ENCODE measurements around the gene PDZD2. TPM values are rescaled to one million over a fixed set of nuclear protein-coding genes. Genes with fewer than 3 reads are reported as not detected.
"Not testable (repeated sequence)": the region's sequence is repeated elsewhere in the genome, so short reads cannot be mapped to it uniquely, and the experiment has no call there.

The PDZD2 gene
- polyA plus RNA-seq, 5 donors = 13.6 to 22.4 (median 16.5) TPM

DNA sequence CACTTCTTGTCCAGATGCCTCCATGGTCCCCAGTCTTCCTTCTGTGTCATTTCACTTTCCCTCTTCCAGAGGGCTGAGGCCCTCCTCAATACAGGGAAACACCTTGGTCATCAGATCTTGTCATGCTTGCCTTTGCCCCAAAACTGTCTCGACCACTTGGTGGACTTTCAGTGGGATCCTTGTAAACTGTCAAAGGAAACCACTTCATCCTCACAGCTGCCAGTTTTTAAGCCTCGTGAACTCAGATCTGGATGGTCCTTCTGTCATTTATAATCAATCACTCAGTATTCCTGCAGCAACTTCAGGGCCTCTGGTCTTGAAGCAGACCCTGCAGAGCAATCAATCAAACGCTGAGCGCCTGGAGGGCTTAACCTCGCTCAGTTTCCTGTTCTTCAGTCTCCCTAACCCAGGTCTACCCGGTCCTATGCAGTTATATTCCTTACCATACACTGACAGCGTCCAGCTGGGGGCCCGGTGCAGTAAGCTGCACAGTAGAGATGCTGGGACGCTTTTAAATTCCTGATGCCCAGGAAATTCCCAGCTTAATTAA lies 460.6 kb downstream of the PDZD2 start:
- no peak for DNase-seq

DNA sequence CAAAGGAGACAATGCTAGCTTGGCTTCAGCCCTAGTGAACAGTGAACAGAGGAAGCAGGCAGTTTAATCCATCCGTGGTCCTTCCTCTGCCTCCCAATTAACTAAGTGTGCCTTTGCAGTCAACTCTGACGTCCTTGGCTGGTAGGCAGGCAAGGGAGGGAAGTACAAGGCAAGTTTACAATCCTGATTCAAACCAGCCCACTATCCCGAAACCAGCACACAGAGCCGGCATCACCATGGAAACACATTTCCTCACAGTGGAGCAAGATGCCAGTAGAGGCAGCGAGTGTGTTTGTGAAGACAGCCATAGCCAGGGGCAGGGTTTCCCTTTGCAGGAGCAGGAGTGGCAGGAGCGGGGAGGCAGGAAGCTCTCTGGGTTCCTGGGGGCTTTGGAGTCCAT lies 461.3 kb downstream of the PDZD2 start:
- DNase-seq = no peak

DNA sequence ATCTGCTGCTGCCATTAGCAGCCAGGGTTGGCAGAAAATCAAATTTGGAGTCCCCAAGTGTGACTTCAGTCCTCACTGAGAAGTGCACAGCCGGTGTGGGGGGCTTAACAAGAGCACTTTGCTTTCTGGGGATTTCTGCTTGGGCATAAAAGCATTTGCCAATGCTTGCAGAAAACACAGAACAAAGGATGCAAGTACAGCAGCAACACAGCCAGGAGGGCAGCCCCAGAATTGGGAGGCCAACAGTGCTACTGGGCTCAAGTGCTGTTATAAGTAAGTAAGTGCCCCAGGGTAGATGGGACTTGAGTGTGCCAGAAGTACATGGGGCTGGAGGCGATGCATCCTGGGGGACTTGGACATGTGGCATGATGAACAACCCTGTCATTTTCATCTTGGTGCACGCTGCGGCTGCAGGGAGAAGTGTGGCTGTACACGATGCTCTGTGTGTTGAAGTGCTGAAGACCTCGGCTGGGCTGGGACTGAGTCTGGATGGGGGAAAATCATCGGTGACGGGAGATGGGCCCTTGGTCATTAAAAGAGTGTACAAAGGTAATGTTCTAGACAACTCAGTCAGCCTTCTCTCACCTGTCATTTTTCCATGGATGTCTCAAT lies 461.9 kb downstream of the PDZD2 start:
- DNase-seq = no peak

DNA sequence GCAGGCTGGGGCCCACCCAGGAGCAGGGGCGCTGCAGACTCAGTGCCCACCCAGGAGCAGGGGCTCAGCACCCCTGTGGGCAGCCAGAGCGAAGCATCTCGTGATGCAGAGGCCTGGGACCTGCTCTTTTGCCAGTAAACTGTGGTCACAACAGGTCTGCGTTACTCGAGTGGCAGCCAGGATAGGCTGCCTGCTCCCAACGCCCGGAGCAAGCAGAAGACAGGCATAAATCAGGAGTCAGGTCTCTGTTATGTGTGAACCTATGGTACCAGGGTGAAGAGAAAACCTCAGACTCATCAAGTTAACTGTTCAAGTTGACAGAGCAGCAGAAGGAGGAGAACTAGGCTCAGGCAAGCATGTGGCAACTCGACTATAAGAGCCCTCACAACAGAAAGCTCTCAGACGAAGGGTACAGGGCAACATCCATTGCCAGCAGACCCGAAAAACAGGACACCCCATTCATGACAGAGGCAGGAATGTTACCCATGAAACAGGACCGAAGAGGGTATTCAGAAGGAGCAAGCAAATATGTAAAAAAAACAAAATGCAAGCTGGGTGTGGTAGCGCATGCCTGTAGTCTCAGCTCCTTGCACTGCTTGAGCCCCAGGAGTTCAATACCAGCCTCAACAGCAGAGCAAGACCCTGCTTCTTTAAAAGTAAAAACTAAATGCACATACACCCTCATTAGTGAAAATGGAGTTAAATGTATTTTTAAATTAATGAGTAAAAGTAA lies 463.5 kb downstream of the PDZD2 start:
- no peak for DNase-seq

DNA sequence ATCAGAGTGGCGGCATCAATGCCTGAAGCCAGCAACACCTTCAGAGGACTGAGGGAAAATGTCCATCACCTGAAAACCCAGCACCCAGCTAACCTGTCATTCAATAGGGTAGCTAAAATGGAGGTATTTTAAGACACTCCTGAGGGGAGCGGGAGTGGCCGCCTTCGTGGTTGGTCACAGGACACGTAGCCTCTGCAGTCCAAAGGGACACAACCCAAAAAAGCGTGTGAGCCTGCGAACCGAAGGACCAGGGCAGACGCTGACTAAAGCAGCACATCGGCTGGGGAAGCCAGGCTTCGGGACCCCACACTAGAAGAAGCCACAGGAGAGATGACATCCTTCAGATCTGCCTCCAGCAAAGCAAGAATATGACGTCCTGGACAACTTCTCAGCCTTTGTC lies 464.6 kb downstream of the PDZD2 start:
- no peak for DNase-seq

DNA sequence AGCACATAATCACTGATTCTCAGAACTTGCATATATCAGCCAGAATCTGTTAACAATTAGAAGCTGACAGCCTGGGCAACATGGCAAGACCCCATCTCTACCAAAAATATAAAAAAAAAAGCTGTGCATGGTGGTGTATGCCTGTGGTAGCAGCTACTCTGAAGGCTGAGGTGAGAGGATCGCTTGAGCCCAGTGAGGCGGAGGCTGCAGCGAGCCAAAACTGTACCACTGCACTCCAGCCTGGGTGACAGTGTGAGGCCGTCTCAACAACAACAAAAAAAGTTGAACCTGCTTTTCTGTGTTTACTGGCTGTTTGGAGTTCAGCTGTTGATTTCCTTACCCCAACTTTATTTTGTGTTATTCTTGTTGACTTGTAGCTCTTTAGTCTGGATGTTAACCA lies 468.4 kb downstream of the PDZD2 start:
- no peak for DNase-seq

DNA sequence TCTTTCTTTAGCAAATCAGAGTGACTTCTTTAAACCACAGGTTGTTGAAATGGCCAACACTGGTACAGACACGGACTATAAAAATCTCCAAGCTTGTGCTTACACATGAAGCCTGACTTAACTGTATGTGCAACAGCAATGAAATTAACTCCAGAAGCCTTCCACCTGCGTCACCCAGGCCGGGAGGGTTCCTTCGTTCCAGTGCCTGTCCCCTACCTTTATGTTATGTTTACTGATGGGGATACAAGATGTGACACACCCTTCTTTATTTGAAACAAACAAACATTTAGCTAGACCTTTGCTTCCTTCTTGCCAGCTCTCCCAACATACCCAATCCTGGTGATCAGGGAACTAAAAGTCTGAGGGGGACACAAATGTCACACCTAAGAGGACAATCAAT lies 469.2 kb downstream of the PDZD2 start:
- no peak for DNase-seq

DNA sequence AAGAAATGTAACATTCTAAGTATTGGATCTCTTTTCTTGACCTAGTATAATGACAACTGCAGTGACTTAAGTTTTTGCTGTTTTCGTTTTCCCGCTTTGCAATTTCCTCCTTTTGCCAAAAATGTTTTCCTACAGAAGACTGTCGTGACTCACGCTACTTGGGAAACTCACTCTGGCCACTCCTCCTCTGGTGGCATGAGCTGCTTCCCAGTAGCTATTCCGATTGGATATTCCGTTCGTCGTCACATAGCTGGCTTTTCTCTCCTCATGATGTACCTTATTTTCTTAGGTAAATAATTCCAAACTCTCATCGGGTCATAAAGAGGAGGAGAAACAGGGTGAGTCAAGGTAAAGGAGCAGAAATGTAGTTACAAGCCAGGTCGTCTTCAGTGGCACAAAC lies 470.3 kb downstream of the PDZD2 start:
- no peak for DNase-seq

DNA sequence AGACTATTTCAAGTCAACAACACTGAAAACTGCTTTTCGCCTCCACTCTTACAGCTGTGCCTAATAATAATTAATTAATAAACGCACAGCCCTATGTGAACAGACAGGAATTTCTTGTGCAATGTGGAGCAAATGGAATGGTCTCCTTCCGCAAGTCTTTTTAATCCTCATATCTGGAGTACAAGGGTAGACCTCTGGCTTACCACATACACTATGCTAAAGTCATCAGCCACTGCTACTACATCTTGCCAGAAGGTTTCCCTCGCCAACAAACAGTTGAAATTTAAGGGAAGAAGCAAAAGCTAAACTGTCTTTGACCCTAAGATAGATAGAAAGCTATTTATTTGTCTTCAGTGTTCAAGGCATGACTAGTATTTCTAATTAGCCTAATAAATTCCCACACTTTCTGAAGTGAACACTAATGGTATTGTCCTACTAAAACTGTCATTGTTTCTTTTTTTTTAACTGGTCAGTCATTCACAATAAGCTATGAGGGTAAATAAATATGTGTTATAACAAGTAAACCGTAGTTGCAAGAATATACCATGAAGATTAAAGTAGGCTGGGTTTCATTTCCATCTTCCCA lies 471.3 kb downstream of the PDZD2 start:
- DNase-seq = no peak

DNA sequence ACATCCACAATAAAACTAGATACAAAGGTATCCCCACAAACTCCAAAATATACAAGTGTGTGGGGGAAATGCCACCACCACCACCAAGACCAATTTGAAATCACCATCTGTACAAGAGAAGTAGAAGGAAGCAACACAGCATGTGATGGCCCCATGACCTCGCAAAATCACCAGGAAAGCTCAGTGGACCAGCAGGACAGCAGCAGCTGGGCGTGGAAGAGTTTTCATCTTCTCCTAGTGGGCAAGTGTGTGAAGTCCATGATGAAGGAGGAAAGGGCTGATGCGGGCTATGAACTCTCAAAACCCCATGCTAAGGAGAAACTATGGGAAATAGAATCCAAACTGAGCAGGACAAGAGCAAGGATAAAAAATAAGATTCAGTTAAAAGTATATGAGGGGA lies 477.1 kb downstream of the PDZD2 start:
- DNase-seq = no peak

DNA sequence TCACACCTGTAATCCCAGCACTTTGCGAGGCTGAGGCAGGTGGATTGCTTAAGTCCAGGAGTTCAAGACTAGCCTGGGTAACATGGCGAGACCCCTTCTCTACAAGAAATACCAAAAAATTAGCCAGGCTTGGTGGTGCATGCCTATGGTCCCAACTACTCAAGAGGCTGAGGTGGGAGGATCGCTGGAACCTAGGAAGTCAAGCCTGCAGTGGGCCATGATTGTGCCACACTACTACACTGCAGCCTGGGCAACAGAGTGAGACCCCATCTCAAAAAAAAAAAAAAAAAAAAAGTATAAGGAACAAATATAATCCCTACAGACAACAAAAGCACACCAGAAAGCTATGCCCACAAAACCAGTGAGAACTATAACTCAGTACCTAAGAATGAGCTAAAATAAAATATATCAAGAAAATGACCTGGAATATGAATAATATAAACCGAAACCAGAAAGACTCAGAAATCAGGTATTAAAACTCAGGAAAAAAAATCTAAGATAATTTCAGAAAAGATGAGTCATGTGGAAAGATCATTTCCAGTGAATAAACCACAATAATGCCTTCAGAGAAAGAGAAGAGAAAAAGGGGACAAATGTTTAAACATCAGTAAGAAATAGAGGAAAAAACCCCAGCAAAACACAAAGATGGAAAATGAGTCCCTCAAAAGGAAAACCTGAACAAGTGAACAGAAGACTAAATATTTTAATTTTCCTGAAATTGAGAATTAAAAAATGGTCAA lies 477.8 kb downstream of the PDZD2 start:
- no peak for DNase-seq

DNA sequence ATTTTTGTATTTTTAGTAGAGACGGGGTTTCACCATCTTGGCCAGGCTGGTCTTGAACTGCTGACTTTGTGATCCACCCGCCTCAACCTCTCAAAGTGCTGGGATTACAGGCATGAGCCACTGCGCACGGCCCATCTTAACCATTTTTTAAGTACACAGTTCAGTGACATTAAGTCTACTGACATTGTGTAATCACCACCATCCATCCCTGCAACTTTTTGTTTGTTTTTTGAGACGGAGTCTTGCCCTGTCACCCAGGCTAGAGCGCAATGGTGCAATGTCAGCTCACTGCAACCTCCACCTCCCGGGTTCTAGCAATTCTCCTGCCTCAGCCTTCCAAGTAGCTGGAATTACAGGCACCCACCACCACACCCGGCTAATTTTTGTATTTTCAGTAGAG lies 480.0 kb downstream of the PDZD2 start:
- DNase-seq = not testable (repeated sequence)

DNA sequence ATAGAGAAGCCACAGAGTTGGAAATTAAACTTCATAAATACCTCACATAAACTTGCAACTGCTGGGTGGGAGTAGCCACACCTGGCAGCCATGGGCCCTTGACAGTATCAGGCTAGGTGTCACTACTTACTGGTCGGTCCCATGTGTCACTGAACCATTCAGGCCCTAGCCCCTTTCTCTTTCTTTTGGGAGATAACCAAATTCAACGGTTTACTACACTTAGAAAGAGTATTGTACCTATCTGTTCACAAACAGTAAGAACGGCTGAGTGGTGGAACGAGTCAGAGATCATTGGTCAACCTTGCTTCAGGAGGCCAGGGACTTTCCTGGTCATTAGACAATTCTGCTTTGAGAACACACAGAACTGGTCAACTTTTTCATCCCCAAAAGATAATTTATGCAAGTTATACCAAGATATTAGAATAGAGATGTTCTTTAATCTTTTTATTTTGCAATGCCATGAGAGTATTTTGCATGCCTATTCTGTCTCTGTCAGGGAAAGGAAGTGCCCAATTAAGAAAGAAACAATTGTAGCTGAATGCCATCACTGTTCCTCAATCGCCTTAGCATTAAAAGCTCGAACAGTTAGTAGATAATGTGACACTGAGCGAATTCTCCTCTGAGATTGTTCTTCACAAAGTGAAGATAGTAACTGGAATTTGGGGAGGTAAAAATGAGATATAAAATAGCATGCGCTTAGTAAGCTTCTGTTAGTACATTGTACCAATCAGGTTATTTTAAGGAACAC lies 484.3 kb downstream of the PDZD2 start:
- DNase-seq = no peak

DNA sequence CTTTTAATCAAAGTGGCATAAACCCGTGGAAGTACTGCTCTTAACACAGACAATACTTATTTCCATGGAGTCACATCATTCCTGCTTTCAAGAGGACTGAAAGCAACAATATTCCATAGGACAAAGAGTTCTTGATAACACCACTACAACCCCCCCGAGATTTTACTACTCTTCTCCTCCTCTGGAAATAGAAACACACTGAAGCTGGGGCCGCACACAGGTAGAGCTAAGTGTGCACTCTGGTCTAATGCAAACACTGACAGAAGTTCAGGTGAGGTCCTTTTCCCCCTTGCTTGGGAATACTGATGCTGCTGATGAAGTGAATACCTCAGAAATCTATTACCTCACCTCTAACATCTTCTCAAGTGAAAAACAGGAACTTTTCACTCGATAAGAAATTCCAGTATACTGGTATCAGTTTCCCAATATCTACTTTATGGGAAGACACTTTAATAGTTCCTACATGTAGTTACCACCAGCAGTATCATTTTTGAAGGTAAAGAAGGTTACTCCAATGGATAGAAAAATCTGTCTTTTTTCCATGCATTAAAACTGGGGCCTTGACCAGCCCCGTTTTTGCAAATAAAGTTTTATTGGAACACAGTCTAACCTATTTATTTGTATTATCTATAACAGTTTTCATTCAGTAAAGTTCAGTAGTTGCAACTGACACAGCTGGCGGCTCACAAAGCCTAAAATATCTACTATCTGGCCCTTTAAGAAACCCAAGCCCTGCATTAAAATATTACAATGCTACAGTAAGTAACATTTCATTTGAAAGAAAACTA lies 485.2 kb downstream of the PDZD2 start:
- DNase-seq = no peak

DNA sequence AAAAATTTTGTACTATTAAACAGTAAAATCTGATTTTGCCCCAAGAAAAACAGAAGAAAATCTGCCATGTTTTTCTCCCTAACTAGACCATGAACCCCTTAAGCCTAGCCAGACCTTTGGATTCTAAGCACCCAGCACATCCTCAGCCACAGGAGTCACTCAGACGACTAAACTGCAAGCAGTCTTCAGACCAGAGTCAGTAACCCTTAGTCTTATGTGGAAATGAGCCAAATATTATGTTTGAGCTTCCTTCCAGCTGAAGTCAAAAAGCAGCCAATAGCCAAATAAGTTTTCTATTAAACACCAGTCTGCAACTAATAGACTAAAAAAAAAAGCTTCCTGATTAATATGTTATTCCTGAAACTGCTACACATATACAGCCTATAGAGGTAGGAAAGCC lies 487.8 kb downstream of the PDZD2 start:
- DNase-seq = no peak

DNA sequence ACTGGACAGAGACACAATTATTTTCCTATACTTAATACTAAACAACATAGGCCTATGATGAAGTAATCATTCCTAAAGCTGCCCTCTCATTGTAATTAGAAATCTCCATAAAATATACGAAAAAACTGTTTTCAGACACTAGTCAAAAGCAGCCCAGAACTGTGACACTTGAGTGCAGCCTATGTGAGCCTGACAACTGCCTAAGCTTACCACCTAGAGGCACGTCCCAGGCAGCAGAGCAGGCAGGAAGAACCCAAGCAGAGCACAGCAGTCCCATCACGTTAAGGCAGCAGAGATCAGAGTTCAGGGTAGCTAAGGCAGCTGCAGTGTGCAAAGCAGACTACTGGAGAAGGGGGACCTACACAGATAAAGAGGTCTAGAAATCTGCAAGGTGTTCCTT lies 488.8 kb downstream of the PDZD2 start:
- no peak for DNase-seq

DNA sequence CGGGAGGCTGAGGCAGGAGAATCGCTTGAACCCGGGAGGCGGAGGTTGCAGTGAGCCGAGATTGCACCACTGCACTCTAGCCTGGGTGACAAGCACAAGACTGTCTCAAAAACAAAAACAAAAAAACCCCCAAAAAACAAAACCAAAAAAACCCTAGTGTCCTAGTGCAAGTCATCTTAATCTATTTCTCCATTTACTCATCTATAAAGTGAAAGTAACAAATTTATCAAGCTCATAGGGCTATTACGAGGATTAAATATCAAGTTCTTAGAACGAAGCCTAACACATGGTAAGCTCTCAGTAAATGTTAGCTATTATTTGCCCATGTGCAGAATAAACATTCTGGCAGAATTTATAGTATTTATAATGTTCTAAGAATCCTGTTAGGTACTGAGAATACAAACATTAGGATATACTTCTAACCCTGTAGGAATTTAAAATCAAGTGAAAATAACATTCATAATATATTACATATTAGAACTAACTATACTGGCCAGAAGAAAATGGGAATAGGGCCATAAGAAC lies 490.2 kb downstream of the PDZD2 start:
- no peak for DNase-seq

DNA sequence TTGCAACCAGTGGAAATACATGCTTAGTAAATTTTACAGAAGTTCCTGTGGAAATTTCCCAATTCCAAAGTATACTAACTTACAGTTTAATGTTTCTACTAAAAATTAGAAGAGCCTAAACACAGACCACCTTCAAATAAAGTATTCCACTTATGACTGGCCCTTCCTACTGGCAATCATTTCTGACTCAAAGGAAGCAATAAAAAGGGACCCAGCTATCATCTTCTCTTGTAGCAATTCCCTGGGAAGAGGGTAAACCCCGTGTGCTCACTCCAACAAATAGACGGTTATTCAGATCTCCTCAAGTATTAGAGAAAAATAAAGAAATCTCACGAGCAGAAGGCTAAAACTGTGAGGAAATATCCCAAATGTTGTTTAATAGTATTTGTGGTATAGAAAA lies 491.9 kb downstream of the PDZD2 start:
- DNase-seq = no peak

DNA sequence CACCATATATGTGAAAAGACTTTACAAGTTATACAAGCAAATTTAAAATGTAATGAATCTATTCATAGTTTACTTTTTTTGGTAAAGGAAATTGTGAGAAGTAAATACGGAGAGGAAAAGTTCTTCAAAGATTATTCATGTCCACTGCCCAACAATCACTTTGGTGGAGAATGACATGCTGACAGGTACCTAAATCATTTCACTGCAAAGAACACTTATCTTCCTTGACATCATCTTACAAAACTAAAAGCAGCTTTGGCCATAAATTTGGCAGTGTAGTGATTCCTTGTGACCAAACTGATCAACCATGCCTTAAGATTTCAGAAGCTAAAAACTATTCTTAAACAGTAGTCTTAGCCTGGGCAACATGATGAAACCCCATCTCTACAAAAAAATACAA lies 492.7 kb downstream of the PDZD2 start:
- no peak for DNase-seq

DNA sequence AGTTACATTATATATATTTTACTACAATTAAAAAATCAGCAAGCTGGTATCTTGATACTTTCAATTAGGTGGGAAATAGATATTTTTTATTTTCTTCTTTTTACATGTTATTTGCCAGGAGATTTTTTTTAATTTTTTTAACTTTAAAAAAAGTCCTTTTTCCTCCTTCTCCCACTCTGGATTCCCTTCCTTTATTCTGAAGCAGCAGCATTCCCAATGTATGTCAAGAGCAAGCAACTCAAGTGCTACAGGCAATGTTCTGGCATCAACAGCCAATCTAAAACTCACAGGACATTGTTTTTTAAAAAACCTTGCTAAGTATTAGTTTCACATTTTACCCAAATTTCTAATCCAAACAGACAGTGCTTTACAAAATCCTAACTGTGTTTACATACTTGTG lies 493.8 kb downstream of the PDZD2 start:
- no peak for DNase-seq

DNA sequence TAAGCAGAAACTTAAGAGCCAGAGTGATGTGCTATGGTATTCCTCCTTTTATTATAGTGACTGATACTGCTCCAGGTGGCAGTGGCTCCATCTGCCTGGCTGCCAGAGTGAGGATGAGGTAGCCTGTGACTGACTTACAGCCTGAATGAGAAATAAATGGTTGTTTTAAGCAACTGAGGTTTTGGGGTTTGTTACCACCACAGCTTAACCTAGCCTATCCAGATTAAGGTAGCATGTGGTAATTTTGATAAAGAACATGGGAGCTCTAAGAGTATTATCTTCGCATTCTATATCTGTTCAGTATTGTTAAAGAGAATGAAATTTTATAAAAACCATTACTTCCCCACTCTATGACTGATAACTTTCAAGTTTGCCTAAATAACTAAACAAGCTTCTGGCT lies 496.2 kb downstream of the PDZD2 start:
- no peak for DNase-seq
